Measurements from ENCODE around the gene PLRG1.
"Not testable (repeated sequence)": the region's sequence is repeated elsewhere in the genome, so short reads cannot be mapped to it uniquely, and the experiment has no call there.

Gene PLRG1

GRCh38 chr4:154549894-154550790 is at the start of gene PLRG1:
Gene PLRG1 (minus strand): TSS chr4:154550400. CDS start chr4:154550308, 92 bp downstream.
- peak; percentile 94 to 95 for DNase-seq (ENCODE audit: low read depth in 1 of 2, low spot score in 1 of 2)

GRCh38 chr4:154597798-154598774 is 47.9 kb upstream of the PLRG1 start:
- no peak for DNase-seq (ENCODE audit: low read depth in 1 of 2, low spot score in 1 of 2)

GRCh38 chr4:154597281-154597680 is 47.1 kb upstream of the PLRG1 start:
- DNase-seq (ENCODE audit: low read depth in 1 of 2, low spot score in 1 of 2), result not testable (repeated sequence)

- no peak for DNase-seq (ENCODE audit: low read depth in 1 of 2, low spot score in 1 of 2)
These were observed 45.6 kb upstream of the PLRG1 start for GRCh38 chr4:154595807-154596206.

GRCh38 chr4:154594343-154594742 is 44.1 kb upstream of the PLRG1 start:
- DNase-seq (ENCODE audit: low read depth in 1 of 2, low spot score in 1 of 2), result not testable (repeated sequence)

- no peak for DNase-seq (ENCODE audit: low read depth in 1 of 2, low spot score in 1 of 2)
These were observed 43.7 kb upstream of the PLRG1 start for GRCh38 chr4:154593868-154594267.

- no peak for DNase-seq (ENCODE audit: low read depth in 1 of 2, low spot score in 1 of 2)
These were observed 41.7 kb upstream of the PLRG1 start for GRCh38 chr4:154591890-154592289.

GRCh38 chr4:154590329-154591006 is 40.3 kb upstream of the PLRG1 start, which contains the start of gene FGA:
Gene FGA (minus strand): TSS chr4:154590742. CDS start chr4:154590687, 55 bp downstream.
- DNase-seq (ENCODE audit: low read depth in 1 of 2, low spot score in 1 of 2), result no peak

GRCh38 chr4:154589296-154590197 is 39.3 kb upstream of the PLRG1 start:
- DNase-seq (ENCODE audit: low read depth in 1 of 2, low spot score in 1 of 2), result no peak

- no peak for DNase-seq (ENCODE audit: low read depth in 1 of 2, low spot score in 1 of 2)
These were observed 38.0 kb upstream of the PLRG1 start for GRCh38 chr4:154588198-154588597.

GRCh38 chr4:154586296-154587033 is 36.3 kb upstream of the PLRG1 start:
- DNase-seq (ENCODE audit: low read depth in 1 of 2, low spot score in 1 of 2), result no peak

- no peak for DNase-seq (ENCODE audit: low read depth in 1 of 2, low spot score in 1 of 2)
These were observed 35.3 kb upstream of the PLRG1 start for GRCh38 chr4:154585369-154586018.

GRCh38 chr4:154584259-154584658 is 34.1 kb upstream of the PLRG1 start:
- DNase-seq (ENCODE audit: low read depth in 1 of 2, low spot score in 1 of 2), result no peak

GRCh38 chr4:154583677-154584076 is 33.5 kb upstream of the PLRG1 start:
- DNase-seq (ENCODE audit: low read depth in 1 of 2, low spot score in 1 of 2), result no peak

- no peak for DNase-seq (ENCODE audit: low read depth in 1 of 2, low spot score in 1 of 2)
These were observed 33.0 kb upstream of the PLRG1 start for GRCh38 chr4:154583230-154583629.

- DNase-seq (ENCODE audit: low read depth in 1 of 2, low spot score in 1 of 2), result no peak
These were observed 32.5 kb upstream of the PLRG1 start for GRCh38 chr4:154582723-154583122.

GRCh38 chr4:154579927-154580326 is 29.7 kb upstream of the PLRG1 start:
- no peak for DNase-seq (ENCODE audit: low read depth in 1 of 2, low spot score in 1 of 2)

- no peak for DNase-seq (ENCODE audit: low read depth in 1 of 2, low spot score in 1 of 2)
These were observed 28.7 kb upstream of the PLRG1 start for GRCh38 chr4:154578919-154579318.

GRCh38 chr4:154577324-154577723 is 27.1 kb upstream of the PLRG1 start:
- DNase-seq (ENCODE audit: low read depth in 1 of 2, low spot score in 1 of 2), result no peak
